ENCODE data around the gene MYO1E.

- TF ChIP-seq POLR2AphosphoS5 (IDR thresholded peaks at IDR 0.05) (no peak), CTCF (IDR thresholded peaks at IDR 0.05) (no peak), POLR2A (IDR thresholded peaks at IDR 0.05) (no peak)
Measured at GRCh38 chr15:59274126-59274970, 98.3 kb downstream of the MYO1E start.

All from transverse colon (tissue), 4 donors.